Panc1 (cell line): Measurements from ENCODE around the gene TRRAP. TPM values are rescaled to one million over a fixed set of nuclear protein-coding genes. Genes with fewer than 3 reads are reported as not detected.

Experiments
- ATAC-seq: fragments of 200-7000 bp; cut with Tn5 transposase; 2 replicates; pipeline ENCODE4 v1.9.1; 2020; ENCODE audit warnings: mild to moderate bottlenecking, moderate library complexity
- BruUV-seq: library from RNA; stranded (reverse); fragments of 400-500 nt; replicated peaks from 2 replicates; lab custom pipeline; 2021; lab: Mats Ljungman, UMichigan
- CTCF ChIA-PET: fragments of 300-600 bp; sonication (Branson Sonifier 250); formaldehyde crosslinking; loops from one replicate; lab custom pipeline; 2022; ENCODE audit warnings: antibody characterized with exemption; lab: Charles Lee
- POLR2A ChIA-PET: fragments of 300-600 bp; sonication (Branson Sonifier 250); formaldehyde crosslinking; loops from one replicate; lab custom pipeline; 2022; ENCODE audit warnings: antibody characterized with exemption; lab: Charles Lee
- DNase-seq: peaks from one replicate; pipeline ENCODE4 v3.0.0-alpha.2; 2010; ENCODE audit warnings: low read depth, low spot score
- H3K27ac ChIP-seq: 2 replicates; pipeline ENCODE4 v1.5.1; 2011; ENCODE audit warnings: mild to moderate bottlenecking, low read length, inconsistent platforms
- H3K27me3 ChIP-seq: fragments of 200-500 bp; sonication (Bioruptor generic); 2 replicates; pipeline ENCODE4 v1.6.0; 2014; ENCODE audit warnings: low read length, inconsistent platforms; ENCODE audit not compliant: control insufficient read depth, insufficient read depth
- H3K36me3 ChIP-seq: fragments of 200-500 bp; sonication (Bioruptor generic); 2 replicates; pipeline ENCODE4 v1.5.1; 2014; ENCODE audit warnings: inconsistent platforms, mild to moderate bottlenecking, low read length, moderate library complexity; ENCODE audit not compliant: control insufficient read depth, insufficient read depth
- H3K4me1 ChIP-seq: 2 replicates; pipeline ENCODE4 v1.5.1; 2011; ENCODE audit warnings: inconsistent platforms, mild to moderate bottlenecking, low read length, moderate library complexity; ENCODE audit not compliant: control insufficient read depth, insufficient read depth
- H3K4me3 ChIP-seq, 2 experiments: 2 replicates each; pipeline ENCODE4 v1.5.1; 2011 to 2012; ENCODE audit warnings: low read depth in 2 of 2, low read length in 2 of 2, mild to moderate bottlenecking in 2 of 2, inconsistent platforms in 1 of 2, moderate library complexity in 1 of 2
- H3K9me3 ChIP-seq: fragments of 200-500 bp; sonication (Bioruptor generic); 2 replicates; pipeline ENCODE4 v1.5.1; 2014; ENCODE audit warnings: low read depth, mild to moderate bottlenecking, inconsistent platforms, low read length, moderate library complexity; ENCODE audit not compliant: control insufficient read depth, insufficient read depth
- CTCF ChIP-seq: fragments of 450-650 bp; IDR thresholded peaks from 2 replicates; pipeline ENCODE4 v1.5.1; 2017; ENCODE audit warnings: mild to moderate bottlenecking
- POLR2AphosphoS5 ChIP-seq: IDR thresholded peaks from 2 replicates; pipeline ENCODE4 v1.6.1; 2012; ENCODE audit warnings: mild to moderate bottlenecking, low read depth, low read length, moderate library complexity
- REST ChIP-seq, 2 experiments: IDR thresholded peaks; 2 replicates each; pipeline ENCODE4 v1.6.1; 2011 to 2012; ENCODE audit warnings: low read depth in 2 of 2, control low read depth in 1 of 2, low read length in 1 of 2, mild to moderate bottlenecking in 1 of 2, moderate library complexity in 1 of 2; ENCODE audit not compliant: insufficient read depth in 1 of 2
- SIN3A ChIP-seq: IDR thresholded peaks from 2 replicates; pipeline ENCODE4 v1.6.1; 2012; ENCODE audit warnings: low read depth, mild to moderate bottlenecking, low read length, moderate library complexity, borderline replicate concordance; ENCODE audit not compliant: insufficient read depth
- TCF7L2 ChIP-seq: IDR thresholded peaks from 2 replicates; pipeline ENCODE4 v1.6.1; 2011; ENCODE audit warnings: mild to moderate bottlenecking, low read depth, low read length, inconsistent platforms
- in situ Hi-C: cut with HindIII; loops from 2 replicates; pipeline ENCODE4 v1.10.0; 2016; ENCODE audit warnings: low sequenced_read_pairs, low pct_unique_long_range_greater_than_20kb
- intact Hi-C: fragments of 100-400 bp; cut with micrococcal nuclease; formaldehyde crosslinking; loops from one replicate; pipeline ENCODE4 v1.10.0; 2022; ENCODE audit not compliant: unreplicated experiment
- total RNA-seq: library from RNA; stranded (reverse); gene quantifications from one replicate; pipeline ENCODE4 v1.2.1, GENCODE V29; 2021; ENCODE audit not compliant: unreplicated experiment

The TRRAP gene
- total RNA-seq, 1 experiment from 2014 or later: 44.9 TPM

GRCh38 chr7:98848918-98849317, 29.4 kb upstream of the TRRAP start:
- TF ChIP-seq CTCF: no peak
- TF ChIP-seq REST (IDR thresholded peaks at IDR 0.05; ENCODE audit: insufficient read depth in 1 of 2, low read depth in 2 of 2, low read length in 1 of 2): no peak
- no peak for TF ChIP-seq POLR2AphosphoS5
- TF ChIP-seq TCF7L2: no peak
- no peak for TF ChIP-seq SIN3A
- POLR2A ChIA-PET: no interaction called here
- no peak for ATAC-seq
- Histone ChIP-seq H3K36me3 (no peaks in the 10 kb centered on the region), H3K27me3 (no peaks in the 10 kb centered on the region), H3K4me3 (no peak overlapping the region), H3K27ac (no peak overlapping the region), H3K4me1 (no peaks in the 10 kb centered on the region), H3K9me3 (no peaks in the 10 kb centered on the region)
- in situ Hi-C loops (no loop called here), intact Hi-C loops (no loop called here)
- DNase-seq: no peak
- CTCF ChIA-PET: no interaction called here
- no TSS peak for BruUV-seq

GRCh38 chr7:98852826-98853225, 25.5 kb upstream of the TRRAP start:
- H3K27ac ChIP-seq: no peak overlapping the region
- no peak for ATAC-seq
- intact Hi-C loops: no loop called here

More at GRCh38 chr7:98852826-98853225, 25.5 kb upstream of the TRRAP start:
- in situ Hi-C loops: no loop called here
- H3K4me1 ChIP-seq: no peaks in the 10 kb centered on the region
- H3K27me3 ChIP-seq: no peaks in the 10 kb centered on the region
- no peaks in the 10 kb centered on the region for H3K9me3 ChIP-seq
- POLR2A ChIA-PET: no interaction called here
- CTCF ChIA-PET: no interaction called here
- H3K4me3 ChIP-seq: no peak overlapping the region
- no peak for DNase-seq
- H3K36me3 ChIP-seq: no peaks in the 10 kb centered on the region
- no TSS peak for BruUV-seq
- TF ChIP-seq CTCF (no peak), SIN3A (no peak), TCF7L2 (no peak), POLR2AphosphoS5 (no peak), REST (IDR thresholded peaks at IDR 0.05; ENCODE audit: insufficient read depth in 1 of 2, low read depth in 2 of 2, low read length in 1 of 2) (no peak)
